ENCODE data around the gene MAGI2. TPM values are rescaled to one million over a fixed set of nuclear protein-coding genes. Genes with fewer than 3 reads are reported as not detected.

MAGI2 gene
- total RNA-seq, 6 experiments from 2014 or later = 1.2 to 4.0 (median 2.4) TPM

- TF ChIP-seq CTCF (IDR thresholded peaks at IDR 0.05) = no peak
- no peak for TF ChIP-seq POLR2A (IDR thresholded peaks at IDR 0.05)
Measured at GRCh38 chr7:78568690-78569089, 884.8 kb downstream of the MAGI2 start.

GRCh38 chr7:78567836-78568235, 885.6 kb downstream of the MAGI2 start:
- DNase-seq = no peak
- Histone ChIP-seq H3K27ac (no peak overlapping the region), H3K36me3 (no peaks in the 10 kb centered on the region), H3K9me3 (no peaks in the 10 kb centered on the region), H3K4me1 (no peaks in the 10 kb centered on the region), H3K27me3 (no peaks in the 10 kb centered on the region), H3K4me3 (no peak overlapping the region)
- no peak for ATAC-seq
- intact Hi-C loops (cut with DNase I) = no loop called here
- 76% methylated on average over 2 of the region's 2 CpGs for WGBS (ENCODE audit: insufficient coverage, low coverage, low lambda C conversion rate, missing lambda C conversion rate)
- TF ChIP-seq POLR2A (IDR thresholded peaks at IDR 0.05) (no peak), CTCF (IDR thresholded peaks at IDR 0.05) (no peak)

More at GRCh38 chr7:78568690-78569089, 884.8 kb downstream of the MAGI2 start:
- intact Hi-C loops (cut with DNase I) = no loop called here
- no peak for DNase-seq
- 65% methylated on average over 4 of the region's 4 CpGs for WGBS (ENCODE audit: insufficient coverage, low coverage, low lambda C conversion rate, missing lambda C conversion rate)
- Histone ChIP-seq H3K4me3 (no peak overlapping the region), H3K27me3 (no peaks in the 10 kb centered on the region), H3K4me1 (no peaks in the 10 kb centered on the region), H3K9me3 (no peaks in the 10 kb centered on the region), H3K27ac (no peak overlapping the region), H3K36me3 (no peaks in the 10 kb centered on the region)
- no peak for ATAC-seq

DNA sequence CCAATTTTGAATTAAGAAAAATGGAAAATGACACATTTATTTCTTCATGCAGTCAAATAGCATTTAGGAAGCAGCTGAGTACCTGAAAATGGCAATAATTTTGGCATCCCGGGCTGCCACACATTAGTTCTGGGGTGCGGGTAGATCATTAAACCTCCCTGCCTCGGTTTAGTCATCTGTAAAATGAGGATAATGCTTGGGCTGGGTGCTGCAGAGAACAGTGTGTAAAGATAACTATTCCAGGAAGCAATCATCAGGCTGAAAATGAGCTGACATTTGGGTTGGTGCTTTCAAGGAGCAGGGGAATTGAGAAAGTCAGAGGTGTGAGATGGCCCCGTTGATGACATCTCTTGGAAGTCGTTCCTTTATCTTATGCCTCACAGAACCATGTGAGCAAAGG, 887.7 kb downstream of the MAGI2 start:
- Histone ChIP-seq H3K4me3 (no peak overlapping the region), H3K27ac (no peak overlapping the region), H3K36me3 (no peaks in the 10 kb centered on the region), H3K27me3 (no peaks in the 10 kb centered on the region), H3K9me3 (no peaks in the 10 kb centered on the region), H3K4me1 (no peaks in the 10 kb centered on the region)
- TF ChIP-seq CTCF (IDR thresholded peaks at IDR 0.05) (no peak), POLR2A (IDR thresholded peaks at IDR 0.05) (no peak)
- no peak for DNase-seq
- intact Hi-C loops (cut with DNase I) = no loop called here
- ATAC-seq = no peak
- WGBS (ENCODE audit: insufficient coverage, low coverage, low lambda C conversion rate, missing lambda C conversion rate) = 55% methylated on average over 5 of the region's 5 CpGs

GRCh38 chr7:78563191-78563590, 890.3 kb downstream of the MAGI2 start:
- intact Hi-C loops (cut with DNase I) = no loop called here
- 53% methylated on average over 5 of the region's 5 CpGs for WGBS (ENCODE audit: insufficient coverage, low coverage, low lambda C conversion rate, missing lambda C conversion rate)
- TF ChIP-seq CTCF (IDR thresholded peaks at IDR 0.05) (no peak), POLR2A (IDR thresholded peaks at IDR 0.05) (no peak)
- H3K4me1 ChIP-seq = no peaks in the 10 kb centered on the region
- no peaks in the 10 kb centered on the region for H3K36me3 ChIP-seq
- ATAC-seq (no peak), DNase-seq (no peak)
- no peak overlapping the region for H3K27ac ChIP-seq
- no peaks in the 10 kb centered on the region for H3K27me3 ChIP-seq
- no peak overlapping the region for H3K4me3 ChIP-seq
- H3K9me3 ChIP-seq = no peaks in the 10 kb centered on the region

DNA sequence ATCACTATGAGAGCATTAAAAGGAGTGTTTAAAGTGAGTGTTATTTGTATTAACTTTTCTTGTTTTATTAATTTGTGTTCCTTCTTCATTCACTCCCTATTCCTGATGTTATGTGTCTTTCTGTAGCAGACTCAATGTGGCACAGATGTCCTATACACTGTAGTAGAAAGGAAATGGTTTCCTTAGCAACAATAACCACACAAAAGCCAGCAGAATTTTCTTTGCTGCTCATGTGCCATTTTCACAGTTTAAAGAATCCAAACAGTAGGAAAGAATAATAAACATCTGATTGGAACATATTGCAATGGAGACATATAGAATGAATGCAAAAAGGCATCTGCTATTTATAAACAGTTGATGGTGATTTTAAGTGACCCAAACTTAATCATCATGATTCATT, 891.3 kb downstream of the MAGI2 start:
- no peak for TF ChIP-seq POLR2A (IDR thresholded peaks at IDR 0.05)
- no peak overlapping the region for H3K27ac ChIP-seq
- H3K36me3 ChIP-seq = no peaks in the 10 kb centered on the region
- no peaks in the 10 kb centered on the region for H3K4me1 ChIP-seq
- no peaks in the 10 kb centered on the region for H3K9me3 ChIP-seq
- intact Hi-C loops (cut with DNase I) = no loop called here
- H3K27me3 ChIP-seq = no peaks in the 10 kb centered on the region
- ATAC-seq (no peak), DNase-seq (no peak)
- no peak overlapping the region for H3K4me3 ChIP-seq
